ENCODE results near the gene GOLGA8M. TPM values are rescaled to one million over a fixed set of nuclear protein-coding genes. Genes with fewer than 3 reads are reported as not detected.
"Not testable (repeated sequence)": the region's sequence is repeated elsewhere in the genome, so short reads cannot be mapped to it uniquely, and the experiment has no call there.

The GOLGA8M gene, protein sequence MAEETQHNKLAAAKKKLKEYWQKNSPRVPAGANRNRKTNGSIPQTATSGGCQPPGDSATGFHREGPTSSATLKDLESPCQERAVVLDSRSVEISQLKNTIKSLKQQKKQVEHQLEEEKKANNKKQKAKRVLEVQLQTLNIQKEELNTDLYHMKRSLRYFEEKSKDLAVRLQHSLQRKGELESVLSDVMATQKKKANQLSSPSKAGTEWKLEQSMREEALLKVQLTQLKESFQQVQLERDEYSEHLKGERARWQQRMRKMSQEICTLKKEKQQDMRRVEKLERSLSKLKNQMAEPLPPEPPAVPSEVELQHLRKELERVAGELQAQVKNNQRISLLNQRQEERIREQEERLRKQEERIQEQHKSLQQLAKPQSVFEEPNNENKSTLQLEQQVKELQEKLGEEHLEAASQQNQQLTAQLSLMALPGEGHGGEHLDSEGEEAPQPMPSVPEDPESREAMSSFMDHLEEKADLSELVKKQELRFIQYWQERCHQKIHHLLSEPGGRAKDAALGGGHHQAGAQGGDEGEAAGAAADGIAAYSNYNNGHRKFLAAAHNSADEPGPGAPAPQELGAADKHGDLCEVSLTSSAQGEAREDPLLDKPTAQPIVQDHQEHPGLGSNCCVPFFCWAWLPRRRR
- under 1 TPM in 1 of 2 donors, not detected in 1; 0.81 TPM for total RNA-seq

GRCh38 chr15:28712270-28712669 lies at the start of gene GOLGA8M:
GOLGA8M (minus strand) TSS chr15:28712421; CDS start chr15:28712323, 98 bp downstream.
- not testable (repeated sequence) for H3K27me3 ChIP-seq (replicated peaks; ENCODE audit: insufficient read depth); ATAC-seq (ENCODE audit: insufficient number of reproducible peaks, low FRiP score, low read depth); H3K4me1 ChIP-seq (ENCODE audit: control insufficient read depth in 1 of 2, low read depth in 2 of 2); H3K36me3 ChIP-seq; DNase-seq (ENCODE audit: low spot score); H3K9me3 ChIP-seq; H3K4me3 ChIP-seq; H3K27ac ChIP-seq

- H3K4me3 ChIP-seq; DNase-seq (ENCODE audit: low spot score); H3K27me3 ChIP-seq (replicated peaks; ENCODE audit: insufficient read depth); H3K36me3 ChIP-seq; H3K9me3 ChIP-seq; H3K27ac ChIP-seq; H3K4me1 ChIP-seq (ENCODE audit: control insufficient read depth in 1 of 2, low read depth in 2 of 2); ATAC-seq (ENCODE audit: insufficient number of reproducible peaks, low FRiP score, low read depth): not testable (repeated sequence)
Observed at GRCh38 chr15:28742890-28743289, 30.7 kb upstream of the GOLGA8M start.

DNA sequence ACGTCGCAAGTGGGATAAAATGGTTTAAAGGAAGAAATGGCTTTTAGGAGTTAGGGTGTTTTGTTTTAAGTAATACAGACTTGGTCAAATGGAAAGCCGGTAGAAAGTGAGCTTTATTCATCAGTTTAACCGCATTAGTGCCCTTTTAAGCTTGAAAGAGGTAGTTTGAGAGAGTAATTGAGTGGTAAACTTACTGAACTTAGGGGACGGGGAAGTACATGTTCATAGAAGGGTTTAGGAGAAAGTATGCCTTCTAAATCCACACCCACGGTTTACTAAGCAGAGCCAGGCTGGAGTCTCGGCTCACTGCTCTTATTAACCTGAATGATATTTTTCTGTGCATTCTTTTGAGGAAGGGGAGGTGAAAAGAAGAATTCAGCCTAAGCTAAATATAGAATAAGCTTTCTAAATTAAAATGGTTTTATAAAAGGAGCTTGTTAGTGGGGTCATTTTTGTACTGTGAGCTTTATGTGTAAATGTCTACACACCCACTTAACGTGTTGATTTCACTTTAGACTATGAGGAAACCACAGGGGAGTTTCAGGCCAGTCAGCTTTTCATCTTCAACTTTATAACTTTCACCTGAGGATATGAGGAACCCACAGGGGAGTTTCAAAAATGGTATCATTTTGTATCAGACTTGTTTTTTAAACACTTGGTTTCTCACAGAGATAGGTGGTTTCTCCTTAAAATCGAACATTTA lies 26.5 kb upstream of the GOLGA8M start:
- not testable (repeated sequence) for H3K27me3 ChIP-seq (replicated peaks; ENCODE audit: insufficient read depth); H3K9me3 ChIP-seq; DNase-seq (ENCODE audit: low spot score); H3K36me3 ChIP-seq; H3K4me1 ChIP-seq (ENCODE audit: control insufficient read depth in 1 of 2, low read depth in 2 of 2); ATAC-seq (ENCODE audit: insufficient number of reproducible peaks, low FRiP score, low read depth)
- peak overlapping the region; percentile 74 to 94 for H3K27ac ChIP-seq
- peak overlapping the region; percentile 70 for H3K4me3 ChIP-seq

DNA sequence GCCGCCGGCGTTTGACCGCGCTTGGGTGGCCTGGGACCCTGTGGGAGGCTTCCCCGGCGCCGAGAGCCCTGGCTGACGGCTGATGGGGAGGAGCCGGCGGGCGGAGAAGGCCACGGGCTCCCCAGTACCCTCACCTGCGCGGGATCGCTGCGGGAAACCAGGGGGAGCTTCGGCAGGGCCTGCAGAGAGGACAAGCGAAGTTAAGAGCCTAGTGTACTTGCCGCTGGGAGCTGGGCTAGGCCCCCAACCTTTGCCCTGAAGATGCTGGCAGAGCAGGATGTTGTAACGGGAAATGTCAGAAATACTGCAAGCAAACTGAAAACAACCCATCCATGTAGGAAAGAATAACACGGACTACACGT lies 26.0 kb upstream of the GOLGA8M start:
- H3K36me3 ChIP-seq; H3K9me3 ChIP-seq; H3K4me1 ChIP-seq (ENCODE audit: control insufficient read depth in 1 of 2, low read depth in 2 of 2); DNase-seq (ENCODE audit: low spot score); H3K27me3 ChIP-seq (replicated peaks; ENCODE audit: insufficient read depth): not testable (repeated sequence)
- peak; percentile 17 for ATAC-seq (ENCODE audit: insufficient number of reproducible peaks, low FRiP score, low read depth)
- H3K4me3 ChIP-seq = peak overlapping the region; percentile 72
- peak overlapping the region; percentile 80 to 94 for H3K27ac ChIP-seq

DNA sequence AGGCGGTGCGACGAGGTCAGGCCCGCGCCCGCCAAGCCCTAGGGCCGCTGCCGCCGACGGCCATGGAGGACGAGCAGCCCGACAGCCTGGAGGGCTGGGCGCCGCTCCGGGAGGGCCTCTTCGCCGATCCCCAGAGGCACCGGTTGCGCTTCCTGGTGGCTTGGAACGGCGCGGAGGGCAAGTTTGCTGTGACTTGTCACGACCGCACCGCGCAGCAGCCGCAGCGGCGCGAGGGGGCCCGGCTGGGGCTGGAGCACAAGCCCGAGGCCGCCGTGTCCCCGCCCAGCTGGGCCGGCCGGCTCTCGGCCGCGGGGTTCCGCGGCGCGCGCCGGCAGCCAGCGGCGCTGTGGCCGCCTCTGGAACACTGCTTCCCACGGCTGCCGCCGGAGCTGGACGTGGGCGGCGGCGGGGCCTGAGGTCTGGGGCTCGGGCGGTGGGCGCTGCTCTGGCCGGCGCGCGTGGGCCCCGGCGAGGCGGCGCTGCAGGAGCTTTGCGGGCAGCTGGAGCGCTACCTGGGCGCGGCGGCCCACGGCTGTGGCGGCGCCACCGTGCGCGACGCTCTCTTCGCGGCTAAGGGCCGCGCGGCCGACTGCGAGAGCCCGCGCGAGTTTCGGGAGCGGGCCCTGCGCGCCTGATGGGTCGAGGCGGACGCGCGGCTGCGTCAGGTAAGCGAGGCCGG lies 25.4 kb upstream of the GOLGA8M start:
- peak; percentile 79 for ATAC-seq (ENCODE audit: insufficient number of reproducible peaks, low FRiP score, low read depth)
- not testable (repeated sequence) for DNase-seq (ENCODE audit: low spot score); H3K9me3 ChIP-seq; H3K36me3 ChIP-seq; H3K4me1 ChIP-seq (ENCODE audit: control insufficient read depth in 1 of 2, low read depth in 2 of 2); H3K27me3 ChIP-seq (replicated peaks; ENCODE audit: insufficient read depth)
- Histone ChIP-seq H3K27ac (peak overlapping the region; percentile 80 to 94), H3K4me3 (peak overlapping the region; percentile 72)

DNA sequence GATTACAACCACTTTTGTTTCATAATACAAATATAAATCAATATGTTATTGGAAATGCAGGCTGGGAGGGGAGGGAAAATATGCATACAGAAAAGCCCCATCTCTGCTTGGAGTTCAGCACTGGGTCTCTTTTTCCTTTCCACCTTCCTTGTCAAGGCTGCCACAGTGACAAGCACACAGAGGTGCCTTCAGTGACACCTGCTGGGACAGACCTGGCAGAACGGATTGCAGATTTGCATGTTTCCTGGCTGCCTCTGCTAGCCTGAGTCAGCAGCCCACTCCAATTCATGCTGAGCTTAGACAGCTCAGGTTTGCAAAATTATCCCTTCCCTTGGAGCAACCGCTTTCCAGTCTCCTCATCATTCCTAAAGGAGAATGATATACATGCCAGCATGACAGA lies 15.8 kb upstream of the GOLGA8M start:
- not testable (repeated sequence) for ATAC-seq (ENCODE audit: insufficient number of reproducible peaks, low FRiP score, low read depth)

GRCh38 chr15:28727026-28727425 lies 14.8 kb upstream of the GOLGA8M start:
- H3K27me3 ChIP-seq (replicated peaks; ENCODE audit: insufficient read depth); H3K36me3 ChIP-seq; H3K27ac ChIP-seq; ATAC-seq (ENCODE audit: insufficient number of reproducible peaks, low FRiP score, low read depth); H3K4me1 ChIP-seq (ENCODE audit: control insufficient read depth in 1 of 2, low read depth in 2 of 2); H3K4me3 ChIP-seq; H3K9me3 ChIP-seq; DNase-seq (ENCODE audit: low spot score): not testable (repeated sequence)

More for the DNA sequence above, 15.8 kb upstream of the GOLGA8M start:
- H3K9me3 ChIP-seq; H3K27me3 ChIP-seq (replicated peaks; ENCODE audit: insufficient read depth); H3K27ac ChIP-seq; H3K36me3 ChIP-seq; H3K4me3 ChIP-seq; DNase-seq (ENCODE audit: low spot score); H3K4me1 ChIP-seq (ENCODE audit: control insufficient read depth in 1 of 2, low read depth in 2 of 2): not testable (repeated sequence)

- TF ChIP-seq, protein P1, sequence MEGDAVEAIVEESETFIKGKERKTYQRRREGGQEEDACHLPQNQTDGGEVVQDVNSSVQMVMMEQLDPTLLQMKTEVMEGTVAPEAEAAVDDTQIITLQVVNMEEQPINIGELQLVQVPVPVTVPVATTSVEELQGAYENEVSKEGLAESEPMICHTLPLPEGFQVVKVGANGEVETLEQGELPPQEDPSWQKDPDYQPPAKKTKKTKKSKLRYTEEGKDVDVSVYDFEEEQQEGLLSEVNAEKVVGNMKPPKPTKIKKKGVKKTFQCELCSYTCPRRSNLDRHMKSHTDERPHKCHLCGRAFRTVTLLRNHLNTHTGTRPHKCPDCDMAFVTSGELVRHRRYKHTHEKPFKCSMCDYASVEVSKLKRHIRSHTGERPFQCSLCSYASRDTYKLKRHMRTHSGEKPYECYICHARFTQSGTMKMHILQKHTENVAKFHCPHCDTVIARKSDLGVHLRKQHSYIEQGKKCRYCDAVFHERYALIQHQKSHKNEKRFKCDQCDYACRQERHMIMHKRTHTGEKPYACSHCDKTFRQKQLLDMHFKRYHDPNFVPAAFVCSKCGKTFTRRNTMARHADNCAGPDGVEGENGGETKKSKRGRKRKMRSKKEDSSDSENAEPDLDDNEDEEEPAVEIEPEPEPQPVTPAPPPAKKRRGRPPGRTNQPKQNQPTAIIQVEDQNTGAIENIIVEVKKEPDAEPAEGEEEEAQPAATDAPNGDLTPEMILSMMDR (IDR thresholded peaks at IDR 0.05) = no peak
- DNase-seq (ENCODE audit: low spot score) (no peak), ATAC-seq (ENCODE audit: insufficient number of reproducible peaks, low FRiP score, low read depth) (no peak)
- no peak overlapping the region for H3K27ac ChIP-seq
- H3K4me3 ChIP-seq = no peak overlapping the region
- no peaks in the 10 kb centered on the region for H3K9me3 ChIP-seq
- H3K36me3 ChIP-seq = no peaks in the 10 kb centered on the region
- H3K4me1 ChIP-seq (ENCODE audit: control insufficient read depth in 1 of 2, low read depth in 2 of 2) = no peaks in the 10 kb centered on the region
- no peaks in the 10 kb centered on the region for H3K27me3 ChIP-seq (replicated peaks; ENCODE audit: insufficient read depth)
Observed at GRCh38 chr15:28726102-28726501, 13.9 kb upstream of the GOLGA8M start.

Measured in thoracic aorta (tissue), 2 donors.